NCI-H2227 treated with DMSO at 0.1 percent for 48 hours (cell line): ENCODE measurements around the gene NDUFAF8.
A peak's percentile ranks its signal among the peaks of the same experiment; 100 is the strongest.

Experiments
- DNase-seq: peaks from one replicate; lab custom pipeline; 2025; lab: John Stamatoyannopoulos, UW

NDUFAF8 gene

GRCh38 chr17:81200695-81201580, 38.2 kb upstream of the NDUFAF8 start:
- DNase-seq: peak; percentile 9

- no peak for DNase-seq
Measured at GRCh38 chr17:81202318-81202717, 36.8 kb upstream of the NDUFAF8 start.

GRCh38 chr17:81203136-81203535, 36.0 kb upstream of the NDUFAF8 start:
- DNase-seq: no peak

DNA sequence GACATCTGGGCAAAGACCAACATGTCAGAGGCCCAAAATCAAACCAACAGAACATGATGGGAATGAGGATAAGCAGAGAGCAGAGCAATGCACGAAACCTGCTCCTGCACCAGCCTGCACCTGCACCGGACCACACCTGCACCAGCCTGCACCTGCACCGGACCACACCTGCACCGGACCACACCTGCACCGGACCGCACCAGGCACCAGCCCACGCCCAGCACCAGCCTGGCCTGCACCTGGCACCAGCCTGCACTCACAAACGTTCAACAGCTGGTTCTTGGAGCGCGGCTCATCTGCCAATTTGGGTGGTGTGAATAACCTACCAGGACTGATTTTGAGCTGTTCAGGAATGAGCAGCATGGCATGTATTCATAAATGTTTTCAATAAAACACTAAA, 34.5 kb upstream of the NDUFAF8 start:
- no peak for DNase-seq

- DNase-seq: no peak
Measured at GRCh38 chr17:81206166-81206565, 33.0 kb upstream of the NDUFAF8 start.

DNA sequence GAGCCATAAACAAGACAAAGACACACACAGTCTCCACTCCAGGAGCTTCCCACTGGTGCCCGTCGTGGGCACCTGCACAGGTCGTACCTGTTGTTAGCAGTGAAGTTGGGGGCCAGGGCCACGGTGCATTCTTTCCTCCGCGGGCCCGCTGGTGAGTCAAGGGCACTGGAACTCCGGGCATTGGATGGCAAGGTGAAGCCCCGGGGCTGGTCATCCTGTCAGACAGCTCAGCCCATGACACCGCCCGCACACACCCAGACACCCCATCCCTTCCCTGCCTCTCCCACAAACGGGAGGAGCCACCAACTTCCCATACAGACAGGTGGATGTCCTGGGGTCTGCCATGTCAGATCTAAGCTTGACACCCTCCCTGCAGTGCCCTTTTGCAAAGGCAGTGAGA, 32.5 kb upstream of the NDUFAF8 start:
- no peak for DNase-seq

DNA sequence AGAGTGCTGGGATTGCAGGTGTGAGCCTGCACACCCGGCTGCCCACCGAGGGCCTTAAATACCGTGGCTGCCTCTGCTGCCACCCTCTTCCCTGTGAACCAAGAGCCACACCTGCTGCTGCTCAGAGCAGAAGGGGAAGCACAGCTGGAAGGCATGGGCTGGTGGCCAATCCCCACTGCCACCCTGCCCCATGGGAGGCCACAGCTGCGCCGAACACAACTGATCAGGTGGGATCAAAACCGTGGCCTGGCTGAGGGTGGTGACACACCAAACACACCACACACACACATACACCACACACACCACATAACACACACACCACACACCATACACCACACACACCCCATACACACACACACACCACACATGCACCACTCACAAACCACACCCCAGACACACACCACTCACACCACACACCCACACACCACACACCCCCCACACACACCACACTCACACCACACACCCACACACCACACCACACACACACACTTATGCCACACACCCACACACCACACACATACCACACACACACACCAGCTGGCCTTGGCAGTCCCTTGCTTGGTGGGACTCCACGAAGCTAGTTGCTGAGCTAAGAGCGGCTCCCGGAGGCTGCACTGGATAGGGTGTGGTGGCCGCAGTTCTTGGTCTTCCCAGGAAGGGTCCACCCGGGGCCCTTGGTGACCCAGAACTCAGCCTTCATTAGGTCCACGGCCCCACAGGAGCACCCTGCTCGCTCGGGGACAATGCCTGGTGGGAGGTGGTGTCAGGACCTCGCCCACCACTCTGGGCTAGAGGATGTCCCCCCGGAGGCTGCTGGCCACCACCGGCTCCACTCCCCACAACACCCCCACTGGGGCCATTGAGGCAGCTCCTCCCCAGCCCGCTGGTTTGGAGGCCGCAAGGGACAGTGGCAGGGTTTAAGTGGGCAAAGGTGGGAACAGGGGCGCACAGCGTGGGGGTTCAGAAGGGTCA, 31.2 kb upstream of the NDUFAF8 start:
- no peak for DNase-seq

DNA sequence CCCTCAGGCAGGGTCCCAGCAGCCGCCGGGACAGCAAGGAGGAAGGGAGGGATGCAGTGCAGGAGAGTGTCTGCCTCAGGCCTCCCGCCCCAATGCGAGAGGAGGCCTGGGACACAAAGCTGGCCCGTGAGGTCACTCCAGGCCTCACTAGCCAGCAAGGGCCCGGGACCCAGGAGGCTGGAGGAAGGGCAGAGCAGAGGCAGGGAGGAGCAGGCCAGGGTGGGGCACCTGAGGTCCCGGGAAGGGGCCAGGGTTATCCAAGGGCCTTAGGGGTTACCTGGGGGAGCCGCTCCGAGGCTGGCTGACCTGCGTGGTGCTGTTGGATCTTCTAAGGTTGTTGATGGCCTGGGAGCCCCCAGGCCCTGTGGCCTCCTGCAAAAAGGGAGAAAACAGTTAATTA, 30.5 kb upstream of the NDUFAF8 start:
- DNase-seq: no peak

DNA sequence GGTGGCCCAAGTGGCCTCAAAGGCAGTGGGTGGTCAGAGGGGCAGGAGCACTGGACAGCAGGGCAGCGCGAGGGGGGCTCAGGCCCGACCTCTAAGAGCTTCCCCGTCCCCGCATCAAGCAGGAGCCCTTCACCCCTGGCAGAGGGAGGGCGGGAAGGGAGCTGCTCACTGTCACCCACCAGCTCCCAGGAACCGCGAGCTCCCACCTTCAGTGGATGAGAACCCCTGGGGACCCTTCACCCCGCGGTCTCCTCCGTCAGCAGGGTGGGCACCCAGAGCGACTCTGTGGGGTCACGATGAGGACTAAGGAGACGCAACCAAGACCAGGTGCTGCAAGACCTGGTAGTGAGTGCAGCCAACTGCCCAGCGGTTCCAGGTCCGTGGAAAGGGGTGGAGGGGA, 30.0 kb upstream of the NDUFAF8 start:
- DNase-seq: no peak

DNA sequence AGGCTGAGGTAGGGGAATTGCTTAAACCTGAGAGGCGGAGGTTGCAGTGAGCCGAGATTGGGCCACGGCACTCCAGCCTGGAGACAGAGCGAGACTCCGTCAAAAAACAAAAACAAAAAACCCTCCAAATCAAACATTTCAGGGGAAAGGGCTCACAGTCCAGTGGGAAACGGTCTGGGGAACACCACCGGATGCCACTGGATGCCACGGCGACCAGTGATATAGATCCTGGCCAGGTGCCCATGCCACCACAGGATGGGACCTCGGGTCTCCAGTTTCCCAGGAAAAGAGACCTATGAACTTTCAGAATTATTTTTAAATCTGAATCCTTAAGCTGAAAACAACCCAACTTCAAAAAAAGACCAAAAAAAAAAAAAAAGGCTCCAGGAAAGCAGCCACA, 28.7 kb upstream of the NDUFAF8 start:
- no peak for DNase-seq

- DNase-seq: no peak
Measured at GRCh38 chr17:81210868-81211267, 28.2 kb upstream of the NDUFAF8 start.

DNA sequence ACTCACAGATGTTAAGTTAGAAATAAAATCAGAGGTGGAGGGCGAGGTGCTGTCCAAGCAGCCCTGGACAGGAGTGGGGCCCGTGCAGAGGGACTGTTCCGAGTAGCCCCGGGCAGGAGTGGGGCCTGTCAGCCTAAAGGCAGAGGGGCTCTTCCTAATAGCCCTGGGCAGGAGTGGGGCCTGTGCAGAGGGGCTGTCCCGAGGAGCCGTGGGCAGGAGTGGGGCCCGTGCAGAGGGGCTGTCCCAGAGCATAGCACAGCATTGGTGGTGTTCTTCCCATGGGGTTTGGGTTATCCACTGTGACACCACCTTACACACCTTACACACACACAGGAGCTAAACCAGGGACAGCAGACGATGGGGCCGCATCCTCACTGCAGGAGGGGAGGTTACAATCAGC, 26.8 kb upstream of the NDUFAF8 start:
- DNase-seq: no peak

- no peak for DNase-seq
Measured at GRCh38 chr17:81213978-81214377, 25.1 kb upstream of the NDUFAF8 start.

DNA sequence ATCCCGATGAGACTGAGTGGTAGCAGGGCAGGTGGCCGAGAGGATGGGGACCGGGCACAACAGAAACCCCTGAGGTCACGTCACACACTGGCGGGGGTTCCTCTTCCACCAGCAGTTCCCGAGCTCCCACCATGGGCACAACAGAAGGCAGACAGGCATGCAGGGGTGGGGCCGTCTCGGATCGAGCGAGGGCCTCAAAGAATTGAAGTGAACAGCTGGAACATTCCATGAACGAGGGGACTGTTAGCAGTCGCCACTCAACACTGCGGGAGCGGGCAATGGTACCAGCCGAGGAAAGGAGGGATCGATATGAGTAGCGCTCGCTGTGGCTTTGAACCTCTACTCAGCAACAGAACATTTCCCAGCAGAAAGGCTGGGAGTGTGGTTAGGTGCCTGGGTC, 21.6 kb upstream of the NDUFAF8 start:
- no peak for DNase-seq

- DNase-seq: no peak
Measured at GRCh38 chr17:81218459-81218858, 20.7 kb upstream of the NDUFAF8 start.

DNA sequence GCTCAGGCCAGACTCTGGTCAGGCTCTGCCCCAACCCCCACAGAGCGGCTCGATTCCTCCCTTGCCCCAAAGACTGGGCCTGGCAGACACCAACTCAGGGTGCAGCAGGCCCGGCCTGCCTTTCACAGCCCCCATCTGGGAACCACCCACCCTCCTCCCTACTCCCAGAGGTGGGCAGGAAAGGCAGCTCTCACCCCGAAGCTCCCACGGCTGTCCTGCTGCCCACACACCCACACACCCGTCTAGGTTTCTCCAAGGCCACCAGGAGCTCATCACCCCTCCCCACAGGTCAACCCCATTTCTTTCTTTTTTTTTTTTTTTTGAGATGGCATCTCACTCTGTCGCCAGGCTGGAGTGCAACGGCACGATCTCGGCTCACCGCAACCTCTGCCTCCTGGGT, 20.1 kb upstream of the NDUFAF8 start:
- no peak for DNase-seq

DNA sequence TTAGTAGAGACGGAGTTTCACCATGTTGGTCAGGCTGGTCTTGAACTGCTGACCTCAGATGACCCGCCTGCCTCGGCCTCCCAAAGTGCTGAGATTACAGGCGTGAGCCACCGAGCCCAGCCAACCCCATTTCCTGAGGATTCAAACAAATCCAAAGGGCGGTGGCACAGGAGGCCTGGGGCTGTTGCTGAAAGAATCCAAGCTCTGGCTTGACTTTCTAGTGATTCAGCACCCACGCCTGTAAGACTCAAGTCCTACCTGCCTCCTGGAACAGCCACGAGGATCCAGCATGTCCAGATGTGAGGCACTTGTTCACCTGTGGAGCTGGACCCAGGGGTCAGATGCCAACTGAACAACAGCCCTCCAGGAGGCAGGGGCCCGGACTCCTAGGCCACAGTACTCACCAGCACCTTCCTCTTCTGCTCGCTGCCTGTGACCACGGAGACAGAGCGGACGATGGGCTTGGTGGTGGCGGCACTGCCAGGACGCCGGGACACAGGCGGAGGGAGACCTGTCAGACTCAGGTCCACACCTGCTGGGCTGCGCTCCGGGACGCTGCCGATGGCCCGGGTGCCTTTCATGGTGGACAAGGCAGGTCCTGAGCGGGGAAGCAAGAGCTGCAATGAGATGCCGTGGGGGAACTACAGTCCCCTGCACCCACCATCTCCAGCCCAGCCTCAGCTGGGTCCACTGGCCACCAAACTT, 19.5 kb upstream of the NDUFAF8 start:
- no peak for DNase-seq

GRCh38 chr17:81221371-81221841, 17.7 kb upstream of the NDUFAF8 start:
- DNase-seq: no peak

DNA sequence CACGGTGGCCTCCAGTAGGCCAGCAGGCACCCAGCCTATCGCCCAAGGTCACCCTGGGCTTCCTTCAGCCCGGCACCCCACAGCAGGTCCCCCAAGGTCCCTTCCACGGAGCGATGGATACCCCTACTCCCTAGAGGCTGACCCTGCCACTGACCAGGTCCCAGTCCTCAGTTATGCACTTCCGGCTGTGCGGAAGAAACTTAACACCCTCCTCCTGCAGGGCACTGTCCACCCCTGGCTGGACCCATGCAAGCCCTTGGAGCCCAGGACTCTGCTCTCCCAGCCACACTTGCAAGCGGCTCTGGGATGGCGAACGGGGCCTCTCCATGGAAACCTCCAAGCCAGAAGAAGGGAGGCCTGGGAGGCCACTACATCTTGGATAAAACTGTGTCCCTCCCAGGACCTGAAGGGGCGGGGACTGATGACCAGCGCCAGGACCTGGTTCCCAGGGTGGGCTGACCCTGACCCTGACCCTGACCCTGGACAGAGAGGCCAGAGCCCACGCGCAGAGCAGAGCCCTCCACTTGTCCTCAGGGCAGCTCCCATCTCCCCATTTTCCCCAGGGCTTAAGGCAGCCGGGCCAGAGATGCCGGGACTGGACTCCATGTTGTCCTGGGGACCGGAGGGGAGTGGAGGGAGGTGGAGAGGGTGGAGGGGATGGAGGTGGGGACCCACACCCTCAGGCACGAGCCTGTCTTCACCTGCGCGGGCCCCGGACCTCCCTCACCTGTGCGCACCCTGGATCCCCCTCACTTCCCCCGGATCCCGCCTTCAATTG, 17.1 kb upstream of the NDUFAF8 start:
- no peak for DNase-seq

DNA sequence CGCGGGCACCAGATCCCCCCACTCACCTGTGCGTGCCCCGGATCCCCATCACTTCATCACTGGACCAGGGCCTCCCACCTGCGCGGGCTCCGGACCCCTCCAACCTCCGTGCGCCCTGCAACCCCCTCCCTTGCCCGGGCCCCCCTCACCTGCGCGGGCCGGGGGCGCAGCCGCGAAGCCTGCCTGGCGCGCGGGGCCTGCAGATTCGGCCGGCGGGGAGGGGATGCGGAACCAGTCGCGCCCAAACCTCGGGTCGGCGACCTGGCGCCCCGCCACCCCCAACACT, 16.6 kb upstream of the NDUFAF8 start:
- no peak for DNase-seq

DNA sequence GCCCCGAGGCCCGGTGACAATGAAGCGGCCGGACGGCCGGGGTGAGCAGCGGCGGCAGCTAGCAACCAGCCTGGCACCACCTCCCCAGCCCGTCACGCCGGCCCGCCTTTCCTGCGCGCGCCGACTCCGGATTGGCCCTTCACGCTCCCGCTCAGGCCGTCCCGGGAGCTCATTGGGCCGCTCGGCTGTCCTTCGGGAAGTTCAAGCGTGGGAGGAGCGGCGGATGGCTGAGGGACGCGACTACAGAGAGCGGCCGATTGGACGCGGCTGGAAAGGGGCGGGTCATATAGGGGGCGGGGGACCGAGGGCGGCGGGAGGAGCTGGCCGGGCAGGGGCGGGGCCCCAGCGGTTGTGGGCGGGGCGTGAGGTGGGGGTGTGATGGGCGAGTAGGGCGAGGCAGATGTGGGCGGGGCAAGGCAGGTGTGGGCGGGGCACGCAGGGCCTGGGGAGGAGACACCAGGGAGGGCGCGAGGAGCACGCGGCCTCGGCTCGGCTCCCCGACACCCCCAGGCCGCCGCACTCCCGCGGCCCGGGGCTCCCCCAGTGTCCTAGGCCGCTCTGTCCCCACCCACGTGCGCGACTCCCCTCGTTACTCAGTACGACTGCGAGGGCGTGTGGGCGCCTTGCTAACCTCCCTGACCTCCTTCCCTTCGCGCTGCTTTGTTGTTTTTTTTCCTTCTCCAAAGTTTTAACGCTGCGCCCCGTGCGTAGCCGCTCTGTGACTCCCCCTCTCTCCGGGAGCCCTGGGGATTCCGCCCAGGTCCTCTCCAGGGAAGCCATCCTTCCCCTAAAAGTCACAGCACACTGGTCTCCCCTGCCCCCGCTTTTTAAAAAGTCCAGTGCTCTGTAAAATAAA, 16.0 kb upstream of the NDUFAF8 start, which contains the start of gene CEP131:
Gene CEP131, minus strand, starts transcription at position 60 of the 856 bp plus-strand sequence. CDS start 2,909 bp downstream, outside the sequence.
- DNase-seq: peak; percentile 94
